Endodermal cell (in vitro differentiated cells): ENCODE data around the gene ATRN. TPM values are rescaled to one million over a fixed set of nuclear protein-coding genes. Genes with fewer than 3 reads are reported as not detected.

Source experiments
- DNase-seq: peaks from one replicate; pipeline ENCODE4 v3.0.0-alpha.2; 2017
- H3K27ac ChIP-seq: 2 replicates; pipeline ENCODE4 v1.5.1; 2013; ENCODE audit warnings: mild to moderate bottlenecking, low read depth, low read length, moderate library complexity
- H3K27me3 ChIP-seq: 2 replicates; pipeline ENCODE4 v1.6.1; 2013; ENCODE audit warnings: mild to moderate bottlenecking, low read length, moderate library complexity; ENCODE audit not compliant: insufficient read depth, control insufficient read depth, poor library complexity, severe bottlenecking
- H3K36me3 ChIP-seq: 2 replicates; pipeline ENCODE4 v1.7.0; 2013; ENCODE audit warnings: mild to moderate bottlenecking, low read length, moderate library complexity; ENCODE audit not compliant: control insufficient read depth, insufficient read depth
- H3K4me1 ChIP-seq: one replicate; pipeline ENCODE4 v1.7.0; 2013; ENCODE audit warnings: low read length; ENCODE audit not compliant: control insufficient read depth, insufficient read depth
- H3K4me3 ChIP-seq: 2 replicates; pipeline ENCODE4 v1.5.1; 2013; ENCODE audit warnings: mild to moderate bottlenecking, low read length, moderate library complexity
- H3K9ac ChIP-seq: 2 replicates; pipeline ENCODE4 v1.6.1; 2013; ENCODE audit warnings: mild to moderate bottlenecking, low read length, moderate library complexity; ENCODE audit not compliant: poor library complexity, severe bottlenecking; ENCODE audit errors: extremely low read depth
- H3K9me3 ChIP-seq: 2 replicates; pipeline ENCODE4 v1.6.1; 2013; ENCODE audit warnings: mild to moderate bottlenecking, low read length, moderate library complexity; ENCODE audit not compliant: control insufficient read depth
- H3K27ac Mint-ChIP-seq: 2 replicates; pipeline ENCODE4 v1.8.0; 2020; ENCODE audit warnings: mixed read lengths
- H3K27me3 Mint-ChIP-seq: 2 replicates; pipeline ENCODE4 v1.8.0; 2021; ENCODE audit warnings: mild to moderate bottlenecking, mixed read lengths; ENCODE audit not compliant: insufficient read depth
- H3K36me3 Mint-ChIP-seq: 2 replicates; pipeline ENCODE4 v1.8.0; 2020; ENCODE audit warnings: low read depth, mixed read lengths
- H3K4me1 Mint-ChIP-seq: 2 replicates; pipeline ENCODE4 v1.8.0; 2020; ENCODE audit warnings: mixed read lengths
- H3K4me3 Mint-ChIP-seq: 2 replicates; pipeline ENCODE4 v1.8.0; 2020; ENCODE audit warnings: mild to moderate bottlenecking, moderate library complexity, mixed read lengths
- H3K9me3 Mint-ChIP-seq: 2 replicates; pipeline ENCODE4 v1.8.0; 2020; ENCODE audit warnings: mild to moderate bottlenecking, mixed read lengths
- WGBS, 2 experiments: methylation state at CpG; one replicate each; pipeline versions ENCODE4 v1.1.5 to v1.1.7; 2013; ENCODE audit warnings: missing lambda C conversion rate in 2 of 2, mixed read lengths in 1 of 2; ENCODE audit not compliant: insufficient coverage in 1 of 2, insufficient read length in 1 of 2; 5-methylcytosine and 5-hydroxymethylcytosine counted together
- total RNA-seq, 2 donors: library from RNA; stranded (reverse); fragmentation: NEBNext Ultra II Directional in 1 of 2; extraction: Animal tissue kit (Norgen Biotek cat#: 25700) in 1 of 2; gene quantifications; 2 replicates in 1 of 2; 3 replicates in 1 of 2; pipeline ENCODE4 v1.2.1, GENCODE V29; 2021
- TF ChIP-seq, protein P1 (sequence below): fragments of 200-600 bp; sonication (generic); conservative IDR thresholded peaks from 2 replicates; pipeline ENCODE4 v1.5.0; 2021; ENCODE audit warnings: antibody characterized with exemption, mild to moderate bottlenecking

ATRN gene
- total RNA-seq, 2 donors from 2014 or later, result 27.4 to 31.2 TPM

DNA sequence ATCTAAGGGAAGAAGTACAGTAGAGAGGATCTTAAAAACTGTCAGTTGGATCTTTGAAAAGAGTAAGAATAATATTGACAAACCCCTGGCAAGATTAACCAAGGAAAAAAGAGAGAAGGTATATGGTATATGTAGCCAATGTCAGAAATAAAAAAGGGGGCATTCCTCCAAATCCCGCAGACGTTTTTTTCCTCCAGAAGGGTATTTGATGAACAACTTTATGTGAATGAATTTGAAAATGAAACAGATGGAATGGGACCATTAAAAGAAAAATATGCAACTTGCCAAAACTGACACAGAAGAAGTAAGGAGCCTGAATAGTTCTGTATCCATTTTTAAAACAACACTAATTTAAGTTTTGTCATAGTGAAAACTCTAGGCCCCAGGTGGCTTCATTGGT, 156.7 kb downstream of the ATRN start:
- peaks cover 12% of the 10 kb centered on the region for H3K4me1 Mint-ChIP-seq
- 96 to 100% methylated on average over 2 of the region's 2 CpGs for WGBS, 2 experiments
- no peaks in the 10 kb centered on the region for H3K9me3 ChIP-seq
- DNase-seq, result no peak
- H3K4me1 ChIP-seq, result no peaks in the 10 kb centered on the region
- no peaks in the 10 kb centered on the region for H3K27me3 ChIP-seq
- H3K27me3 Mint-ChIP-seq, result no peaks in the 10 kb centered on the region
- no peak overlapping the region for H3K4me3 Mint-ChIP-seq
- no peak overlapping the region for H3K4me3 ChIP-seq
- H3K36me3 ChIP-seq, result no peaks in the 10 kb centered on the region
- H3K27ac ChIP-seq, result no peak overlapping the region
- no peak overlapping the region for H3K27ac Mint-ChIP-seq
- peaks cover 16% of the 10 kb centered on the region for H3K36me3 Mint-ChIP-seq
- no peaks in the 10 kb centered on the region for H3K9me3 Mint-ChIP-seq
- H3K9ac ChIP-seq, result no peak overlapping the region
- TF ChIP-seq, protein P1, sequence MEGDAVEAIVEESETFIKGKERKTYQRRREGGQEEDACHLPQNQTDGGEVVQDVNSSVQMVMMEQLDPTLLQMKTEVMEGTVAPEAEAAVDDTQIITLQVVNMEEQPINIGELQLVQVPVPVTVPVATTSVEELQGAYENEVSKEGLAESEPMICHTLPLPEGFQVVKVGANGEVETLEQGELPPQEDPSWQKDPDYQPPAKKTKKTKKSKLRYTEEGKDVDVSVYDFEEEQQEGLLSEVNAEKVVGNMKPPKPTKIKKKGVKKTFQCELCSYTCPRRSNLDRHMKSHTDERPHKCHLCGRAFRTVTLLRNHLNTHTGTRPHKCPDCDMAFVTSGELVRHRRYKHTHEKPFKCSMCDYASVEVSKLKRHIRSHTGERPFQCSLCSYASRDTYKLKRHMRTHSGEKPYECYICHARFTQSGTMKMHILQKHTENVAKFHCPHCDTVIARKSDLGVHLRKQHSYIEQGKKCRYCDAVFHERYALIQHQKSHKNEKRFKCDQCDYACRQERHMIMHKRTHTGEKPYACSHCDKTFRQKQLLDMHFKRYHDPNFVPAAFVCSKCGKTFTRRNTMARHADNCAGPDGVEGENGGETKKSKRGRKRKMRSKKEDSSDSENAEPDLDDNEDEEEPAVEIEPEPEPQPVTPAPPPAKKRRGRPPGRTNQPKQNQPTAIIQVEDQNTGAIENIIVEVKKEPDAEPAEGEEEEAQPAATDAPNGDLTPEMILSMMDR, result no peak

DNA sequence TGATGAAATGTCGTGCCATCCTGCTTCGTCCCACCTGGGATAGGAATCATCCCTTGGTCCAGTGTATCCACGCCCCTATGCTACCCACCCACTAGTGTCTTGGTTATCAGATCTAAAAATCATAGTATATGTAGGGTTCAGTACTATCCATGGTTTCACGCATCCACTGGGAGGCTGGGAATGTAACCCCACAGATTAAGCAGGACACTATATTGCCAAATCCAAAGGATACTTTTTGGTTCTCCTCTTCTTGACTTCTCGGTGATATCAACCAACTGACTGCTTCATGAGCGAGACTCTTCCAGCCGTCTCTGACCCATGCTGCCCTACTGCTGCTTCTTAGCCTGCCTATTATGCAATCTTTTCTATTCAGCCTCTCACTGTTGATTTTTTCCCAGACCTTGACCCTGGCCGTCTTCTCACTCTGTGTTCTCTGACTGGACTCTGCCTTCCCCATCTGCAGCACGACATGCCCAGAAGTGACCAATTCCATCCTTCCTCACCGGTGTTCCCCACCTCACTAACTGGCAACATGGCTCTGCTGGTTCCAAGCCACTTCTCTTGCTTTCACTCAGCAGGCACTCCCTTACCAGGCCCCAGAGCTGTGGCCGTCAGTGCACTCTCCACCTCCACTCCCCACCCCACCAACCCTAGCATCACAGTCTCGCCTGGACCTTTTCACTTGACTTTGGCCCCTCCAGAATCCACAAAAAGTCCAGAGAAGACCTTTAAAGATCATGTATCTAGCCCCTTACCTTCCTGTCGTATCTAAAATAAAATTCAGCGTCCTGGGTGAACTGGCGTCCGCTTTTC, 157.9 kb downstream of the ATRN start:
- Mint-ChIP-seq H3K9me3 (no peaks in the 10 kb centered on the region), H3K4me3 (no peak overlapping the region), H3K36me3 (peaks cover 16% of the 10 kb centered on the region), H3K27me3 (no peaks in the 10 kb centered on the region), H3K27ac (no peak overlapping the region), H3K4me1 (peaks cover 14% of the 10 kb centered on the region)
- Histone ChIP-seq H3K4me3 (no peak overlapping the region), H3K4me1 (no peaks in the 10 kb centered on the region), H3K27ac (no peak overlapping the region), H3K36me3 (no peaks in the 10 kb centered on the region), H3K9me3 (no peaks in the 10 kb centered on the region), H3K9ac (no peak overlapping the region), H3K27me3 (no peaks in the 10 kb centered on the region)
- TF ChIP-seq, protein P1, result no peak
- 84 to 86% methylated on average over 9 to 16 of the region's 16 CpGs for WGBS, 2 experiments
- DNase-seq, result no peak

DNA sequence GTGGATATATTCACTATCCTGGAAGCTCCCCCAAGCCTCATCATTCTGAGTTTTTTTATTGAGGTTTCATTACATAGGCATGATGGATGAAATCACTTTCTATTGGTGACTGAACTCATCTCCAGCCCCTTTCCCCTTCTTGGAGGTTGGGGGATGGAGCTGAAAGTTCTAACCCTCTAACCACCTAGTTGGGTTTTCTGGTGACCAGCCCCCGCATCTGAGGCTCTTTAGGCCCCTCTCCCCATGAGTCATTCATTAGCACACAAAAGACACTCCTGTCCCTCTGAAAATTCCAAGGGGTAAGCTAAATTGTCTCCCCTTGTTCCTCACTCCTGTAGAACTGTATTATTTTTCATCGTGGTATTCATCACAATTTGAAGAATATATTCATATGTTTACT, 159.1 kb downstream of the ATRN start:
- H3K9me3 Mint-ChIP-seq, result no peaks in the 10 kb centered on the region
- no peak overlapping the region for H3K27ac ChIP-seq
- no peak overlapping the region for H3K4me3 Mint-ChIP-seq
- H3K27me3 ChIP-seq, result no peaks in the 10 kb centered on the region
- DNase-seq, result no peak
- TF ChIP-seq, protein P1, result no peak
- H3K4me1 ChIP-seq, result no peaks in the 10 kb centered on the region
- H3K4me3 ChIP-seq, result no peak overlapping the region
- H3K27ac Mint-ChIP-seq, result no peak overlapping the region
- H3K36me3 Mint-ChIP-seq, result peaks cover 16% of the 10 kb centered on the region
- H3K27me3 Mint-ChIP-seq, result no peaks in the 10 kb centered on the region
- H3K9me3 ChIP-seq, result no peaks in the 10 kb centered on the region
- no peaks in the 10 kb centered on the region for H3K36me3 ChIP-seq
- WGBS, 2 experiments, result 76% methylated on average over 1 of the region's 2 CpGs; no CpG with 5 or more reads in 1 of the 2 experiments
- peaks cover 14% of the 10 kb centered on the region for H3K4me1 Mint-ChIP-seq
- H3K9ac ChIP-seq, result no peak overlapping the region
